ENCODE measurements around the gene ATXN2L. TPM values are rescaled to one million over a fixed set of nuclear protein-coding genes. Genes with fewer than 3 reads are reported as not detected.
"Not testable (repeated sequence)": the region's sequence is repeated elsewhere in the genome, so short reads cannot be mapped to it uniquely, and the experiment has no call there.

Gene ATXN2L
- total RNA-seq, 1 donor from 2014 or later = 313 TPM

GRCh38 chr16:28867646-28868045, 44.8 kb downstream of the ATXN2L start:
- intact Hi-C loops (cut with micrococcal nuclease) = not testable (repeated sequence)

GRCh38 chr16:28869201-28869600, 46.4 kb downstream of the ATXN2L start:
- intact Hi-C loops (cut with micrococcal nuclease) = no loop called here

DNA sequence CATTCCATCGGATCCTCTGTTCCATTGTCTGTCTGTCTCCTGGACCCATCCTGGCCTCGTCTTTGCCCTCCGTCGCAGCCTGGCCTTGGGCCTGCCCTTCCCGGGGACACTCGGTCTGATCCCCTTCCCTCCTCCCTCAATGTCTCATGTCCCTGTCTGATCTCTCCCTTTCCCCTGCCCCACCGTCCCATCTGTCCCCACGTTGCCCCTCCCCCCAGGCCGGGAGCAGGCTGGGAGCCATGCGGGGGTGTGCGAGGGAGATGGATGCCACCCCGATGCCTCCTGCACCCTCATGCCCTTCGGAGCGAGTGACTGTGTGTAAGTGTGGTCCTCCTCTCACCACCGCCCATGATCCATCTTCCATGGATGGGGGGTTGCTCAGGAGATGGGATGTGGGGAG, 50.2 kb downstream of the ATXN2L start:
- intact Hi-C loops (cut with micrococcal nuclease) = loop anchor here (1.0 kb wide), 1 partner anchor 72 kb away; no protein-coding TSS in a partner anchor

- intact Hi-C loops (cut with micrococcal nuclease) = loop anchor here (1.0 kb wide), 1 partner anchor 72 kb away; no protein-coding TSS in a partner anchor
Measured at GRCh38 chr16:28873543-28874201, 50.9 kb downstream of the ATXN2L start.

GRCh38 chr16:28874406-28874805, 51.6 kb downstream of the ATXN2L start:
- intact Hi-C loops (cut with micrococcal nuclease) = no loop called here

GRCh38 chr16:28875134-28876018, 52.6 kb downstream of the ATXN2L start:
- intact Hi-C loops (cut with micrococcal nuclease) = no loop called here

- intact Hi-C loops (cut with micrococcal nuclease) = no loop called here
Measured at GRCh38 chr16:28876019-28876659, 53.3 kb downstream of the ATXN2L start.

DNA sequence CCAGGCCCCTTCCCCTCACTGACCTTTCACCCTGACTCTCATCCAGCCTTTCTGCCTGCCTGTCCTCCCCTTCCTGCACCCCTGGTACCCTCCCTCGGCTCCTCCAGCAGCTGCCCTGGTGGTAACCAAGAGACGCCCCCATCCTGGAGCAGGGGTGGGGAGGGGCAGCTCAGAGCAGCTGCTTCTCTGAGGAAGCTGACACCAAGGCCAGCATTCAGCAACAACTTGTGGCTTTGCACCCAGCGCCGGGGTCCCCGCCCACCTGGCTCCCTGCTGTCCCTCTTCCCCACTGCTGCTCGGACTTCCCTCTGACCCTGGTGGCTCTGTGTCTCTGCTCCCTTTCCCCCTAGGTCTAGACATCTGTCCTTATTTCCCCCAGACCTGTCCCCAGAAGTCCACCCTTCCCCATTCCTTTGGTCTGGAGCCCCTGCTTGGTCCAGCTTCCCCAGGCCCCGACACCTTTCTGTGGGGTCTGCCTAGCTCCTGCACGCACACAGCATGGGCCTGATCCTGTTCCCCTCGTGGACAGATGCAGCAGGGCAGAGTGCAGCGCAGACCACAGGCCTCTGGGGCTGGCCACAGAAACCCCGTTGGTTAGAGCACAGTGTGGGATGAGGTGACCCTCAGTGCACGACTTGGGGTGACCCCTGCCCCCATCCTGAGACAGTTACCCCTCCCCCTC, 54.3 kb downstream of the ATXN2L start:
- intact Hi-C loops (cut with micrococcal nuclease) = no loop called here

DNA sequence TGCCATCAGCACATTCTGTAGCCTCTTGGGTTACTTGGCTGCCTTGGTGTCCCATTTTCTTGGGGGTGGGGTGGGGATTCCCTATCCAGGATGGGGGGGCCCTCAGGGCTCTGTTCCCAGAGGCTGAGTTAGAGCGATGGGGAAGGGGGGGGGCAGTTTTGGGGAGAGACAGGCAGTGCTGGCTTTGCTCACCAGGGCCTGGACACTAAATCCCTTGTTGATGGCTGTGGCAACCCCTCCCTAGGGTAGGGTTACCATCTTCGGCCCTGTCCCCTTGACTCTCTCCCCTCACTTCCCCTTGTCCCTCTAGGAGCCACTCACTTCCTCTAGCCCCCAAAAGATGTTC, 54.8 kb downstream of the ATXN2L start:
- intact Hi-C loops (cut with micrococcal nuclease) = no loop called here

DNA sequence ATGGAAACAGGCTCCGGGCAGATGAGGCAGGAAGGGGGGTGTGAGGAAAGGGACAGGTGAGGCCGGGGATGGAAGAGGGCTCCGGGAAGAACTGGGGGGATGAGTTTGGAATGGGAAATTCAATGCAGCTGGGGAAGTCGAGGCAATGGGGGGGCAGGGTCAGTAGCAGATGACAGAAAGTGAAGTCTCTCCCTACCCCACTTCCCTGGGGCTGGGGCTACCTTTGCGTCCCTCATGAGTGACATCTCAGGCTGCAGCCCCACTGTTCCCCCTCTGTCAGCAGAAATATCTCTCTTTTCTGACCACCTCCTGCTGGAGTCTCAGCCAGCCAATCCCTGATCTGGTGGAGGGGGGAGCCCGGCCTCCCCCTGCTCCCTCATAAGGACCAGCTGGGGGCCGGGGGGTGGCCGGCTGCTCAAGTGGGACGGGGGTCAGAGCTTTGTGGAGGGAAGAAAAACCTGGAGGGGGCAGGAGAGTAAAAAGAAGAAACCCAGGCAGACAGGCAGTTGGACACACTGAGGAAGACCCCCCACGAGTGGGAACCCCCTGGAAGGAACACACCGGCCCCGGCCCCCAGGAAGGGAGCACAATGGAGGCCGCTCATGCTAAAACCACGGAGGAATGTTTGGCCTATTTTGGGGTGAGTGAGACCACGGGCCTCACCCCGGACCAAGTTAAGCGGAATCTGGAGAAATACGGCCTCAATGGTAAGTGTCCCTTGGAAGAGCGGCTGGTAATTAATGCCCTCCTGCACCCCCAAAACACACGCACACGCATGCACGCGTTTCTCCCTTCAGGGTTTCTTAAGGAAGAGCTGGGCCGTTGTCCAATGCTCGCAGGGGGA, 55.5 kb downstream of the ATXN2L start, which contains the start of gene ATP2A1:
Gene ATP2A1, plus strand, starts transcription at position 406 of the 844 bp plus-strand sequence. Its CDS starts 184 bp downstream, at position 590.
- intact Hi-C loops (cut with micrococcal nuclease) = no loop called here

- intact Hi-C loops (cut with micrococcal nuclease) = loop anchor here (1.0 kb wide), 2 partner anchors 34 to 95 kb away; partner anchors contain the start of gene SPNS1
Measured at GRCh38 chr16:28879261-28879840, 56.6 kb downstream of the ATXN2L start.

DNA sequence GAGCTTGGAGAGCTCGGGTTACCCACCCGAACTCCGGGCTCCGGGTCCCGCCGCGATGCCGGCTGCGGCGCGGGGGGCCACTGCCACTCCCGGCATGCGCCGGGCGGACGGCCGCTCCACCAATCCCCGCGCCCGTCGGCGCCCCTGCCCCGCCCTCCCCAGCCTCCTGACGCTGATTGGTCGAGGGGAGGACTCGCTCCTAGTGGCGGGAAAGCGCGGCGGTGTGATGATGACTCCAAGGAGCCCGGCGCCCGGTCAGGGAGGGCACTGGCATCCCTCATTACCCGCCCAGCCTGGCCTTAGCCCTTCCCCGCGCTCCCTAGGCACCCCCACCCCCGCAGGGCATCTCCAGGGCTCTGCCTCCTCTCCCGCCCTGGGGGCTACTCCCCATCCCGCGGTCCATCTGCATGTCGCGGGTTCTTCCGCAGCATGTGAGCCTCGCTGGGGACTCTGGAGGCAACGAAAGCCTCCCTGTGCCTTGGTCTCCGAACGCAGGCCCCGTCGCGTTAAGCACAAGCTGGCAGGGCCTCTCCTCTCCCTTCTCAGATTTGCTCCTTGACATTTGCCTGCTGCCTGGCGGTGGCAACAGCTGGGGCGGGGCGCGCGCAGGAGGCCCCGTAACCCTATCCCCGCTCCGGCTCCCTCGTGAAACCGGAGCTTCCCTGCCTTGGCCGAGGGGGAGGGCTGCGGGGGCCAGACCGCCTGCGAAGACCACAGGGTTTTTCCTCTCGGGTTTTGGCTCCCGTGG, 57.2 kb downstream of the ATXN2L start:
- intact Hi-C loops (cut with micrococcal nuclease) = loop anchor here (1.0 kb wide), 6 partner anchors 16 to 94 kb away; partner anchors contain the start of genes ATXN2L, NFATC2IP, RABEP2 and SPNS1

DNA sequence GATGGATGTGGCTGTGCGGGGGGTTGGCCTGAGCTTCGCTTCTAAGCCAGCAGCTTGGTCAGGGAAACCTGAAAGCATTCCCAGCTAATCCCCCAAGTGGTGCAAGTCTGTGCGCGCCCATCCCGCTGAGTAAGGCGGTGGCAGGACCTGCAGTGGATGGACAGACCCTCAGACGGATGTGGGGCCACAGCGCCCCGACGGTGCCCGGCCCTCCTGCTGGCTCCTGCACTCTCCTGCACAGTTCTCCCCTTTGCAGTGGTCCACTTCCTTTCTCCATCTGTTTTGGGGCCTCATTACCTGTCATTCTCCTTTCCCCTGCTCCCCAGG, 57.8 kb downstream of the ATXN2L start:
- intact Hi-C loops (cut with micrococcal nuclease) = loop anchor here (1.0 kb wide), 4 partner anchors 16 to 70 kb away; partner anchors contain the start of genes ATXN2L, NFATC2IP and RABEP2

GRCh38 chr16:28880955-28881354, 58.2 kb downstream of the ATXN2L start:
- intact Hi-C loops (cut with micrococcal nuclease) = loop anchor here (1.0 kb wide), 4 partner anchors 17 to 69 kb away; partner anchors contain the start of genes ATXN2L, NFATC2IP and RABEP2

GRCh38 chr16:28881565-28881964, 58.8 kb downstream of the ATXN2L start:
- intact Hi-C loops (cut with micrococcal nuclease) = not testable (repeated sequence)

DNA sequence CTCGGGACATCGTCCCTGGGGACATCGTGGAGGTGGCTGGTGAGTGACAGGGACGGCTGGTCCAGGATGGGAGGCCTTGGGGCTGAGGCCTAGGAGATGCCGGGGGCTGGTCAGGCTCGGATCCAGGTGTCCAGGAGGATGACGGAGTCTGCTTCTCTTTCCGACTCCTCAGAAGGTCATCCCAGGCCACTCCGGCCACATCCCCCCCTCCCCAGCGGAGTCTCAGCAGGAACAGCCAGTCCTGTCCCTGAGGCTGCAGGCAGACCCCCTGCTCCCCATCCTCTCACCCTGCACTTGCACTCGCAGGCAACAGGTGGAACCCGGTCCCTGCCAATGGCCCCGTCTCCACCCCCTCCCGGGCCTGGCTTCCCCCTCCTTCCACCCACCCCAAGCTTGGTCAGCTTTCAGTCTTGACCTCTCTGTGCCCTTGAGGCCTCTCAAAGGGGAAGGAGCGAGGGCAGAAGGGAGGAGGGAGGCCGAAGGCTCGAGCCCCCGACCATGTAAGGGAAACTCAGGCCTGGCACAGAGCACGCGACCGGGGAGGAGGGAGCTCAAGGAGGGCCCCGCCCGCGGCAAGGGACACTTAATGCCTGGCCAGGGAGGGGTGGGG, 59.9 kb downstream of the ATXN2L start:
- intact Hi-C loops (cut with micrococcal nuclease) = no loop called here

- intact Hi-C loops (cut with micrococcal nuclease) = no loop called here
Measured at GRCh38 chr16:28883221-28883996, 60.6 kb downstream of the ATXN2L start.

DNA sequence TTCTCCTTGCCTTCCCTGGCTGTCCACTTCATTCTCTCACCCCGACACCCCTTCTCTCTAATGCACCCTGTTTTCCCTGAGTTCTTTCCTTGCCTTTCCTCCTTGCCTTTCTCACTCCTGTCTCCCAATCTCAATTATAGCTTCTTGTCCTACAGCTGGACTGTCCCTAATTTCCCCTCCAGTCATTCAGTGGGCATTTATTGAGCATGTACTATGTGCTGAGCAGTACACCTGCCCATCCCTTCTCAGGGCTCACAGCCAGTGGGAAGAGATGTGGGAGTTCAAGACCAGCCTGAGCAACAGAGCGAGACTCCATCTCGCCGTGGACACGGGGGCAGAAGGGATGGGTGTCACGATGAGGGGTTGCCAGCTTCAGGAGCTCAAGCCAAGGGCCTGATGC, 61.2 kb downstream of the ATXN2L start:
- intact Hi-C loops (cut with micrococcal nuclease) = no loop called here

All from T-helper 1 cell treated with Interleukin-12 subunit alpha and Interleukin-12 subunit beta and Interleukin-4 antibody, amounts not matched to agents 30 ng/mL and 1 ng/mL, for 36 hours (primary cell).